HG03139 (cell line): Measurements from ENCODE around the gene ZZZ3.
"Not testable (repeated sequence)": the region's sequence is repeated elsewhere in the genome, so short reads cannot be mapped to it uniquely, and the experiment has no call there.

Experiments
- ATAC-seq: cut with Tn5 transposase; IDR thresholded peaks from one replicate; pipeline ENCODE4 v1.9.1; 2021; ENCODE audit not compliant: unreplicated experiment

ZZZ3 gene

GRCh38 chr1:77682460-77683159 is at the start of gene ZZZ3:
TSS of gene ZZZ3 (minus strand) at chr1:77682658. CDS start at chr1:77633354, 49,304 bp downstream.
- peak; percentile 72 for ATAC-seq

GRCh38 chr1:77732090-77732489 is 49.6 kb upstream of the ZZZ3 start:
- no peak for ATAC-seq

GRCh38 chr1:77725706-77726105 is 43.2 kb upstream of the ZZZ3 start:
- ATAC-seq, result no peak

DNA sequence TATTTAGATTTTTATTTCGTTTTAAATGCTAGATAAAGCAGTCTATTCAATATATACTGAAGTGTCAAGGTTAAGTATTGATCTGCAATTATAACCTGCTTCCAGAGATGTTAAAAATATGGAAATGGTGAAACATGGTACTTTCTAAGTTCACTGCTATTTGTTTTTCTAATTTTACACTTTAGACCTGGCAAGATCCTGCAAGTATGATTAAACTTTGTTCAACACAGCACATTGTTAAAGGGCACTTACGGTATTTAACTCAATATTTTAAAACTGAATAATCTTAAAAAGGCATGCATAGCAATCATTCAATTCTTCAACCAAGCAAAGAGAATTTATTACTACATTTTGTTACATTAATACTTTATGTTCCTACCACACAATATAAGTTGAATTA is 35.7 kb upstream of the ZZZ3 start:
- ATAC-seq, result no peak

- no peak for ATAC-seq
These were observed 33.6 kb upstream of the ZZZ3 start for GRCh38 chr1:77716065-77716464.

DNA sequence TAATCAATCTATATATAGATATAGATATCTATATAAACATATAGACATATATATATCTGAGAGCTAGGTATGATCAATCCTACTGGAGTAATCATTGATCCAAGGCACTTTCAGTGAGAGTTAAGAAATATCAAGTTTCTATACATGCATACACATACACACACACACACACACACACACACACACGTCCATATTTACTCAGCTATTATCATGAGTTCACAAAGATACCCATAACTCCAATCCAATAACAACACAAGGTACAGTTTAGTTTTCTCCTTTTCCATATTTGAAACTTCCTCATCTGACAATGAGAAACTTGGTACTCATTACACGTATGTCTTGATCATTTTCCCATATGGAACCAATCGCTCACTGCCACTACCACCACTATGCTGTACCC is 27.3 kb upstream of the ZZZ3 start:
- ATAC-seq, result no peak

GRCh38 chr1:77706321-77706720 is 23.9 kb upstream of the ZZZ3 start:
- ATAC-seq, result no peak

GRCh38 chr1:77704736-77705135 is 22.3 kb upstream of the ZZZ3 start:
- ATAC-seq, result no peak

GRCh38 chr1:77699673-77700072 is 17.2 kb upstream of the ZZZ3 start:
- ATAC-seq, result not testable (repeated sequence)

GRCh38 chr1:77697441-77697840 is 15.0 kb upstream of the ZZZ3 start:
- ATAC-seq, result no peak

DNA sequence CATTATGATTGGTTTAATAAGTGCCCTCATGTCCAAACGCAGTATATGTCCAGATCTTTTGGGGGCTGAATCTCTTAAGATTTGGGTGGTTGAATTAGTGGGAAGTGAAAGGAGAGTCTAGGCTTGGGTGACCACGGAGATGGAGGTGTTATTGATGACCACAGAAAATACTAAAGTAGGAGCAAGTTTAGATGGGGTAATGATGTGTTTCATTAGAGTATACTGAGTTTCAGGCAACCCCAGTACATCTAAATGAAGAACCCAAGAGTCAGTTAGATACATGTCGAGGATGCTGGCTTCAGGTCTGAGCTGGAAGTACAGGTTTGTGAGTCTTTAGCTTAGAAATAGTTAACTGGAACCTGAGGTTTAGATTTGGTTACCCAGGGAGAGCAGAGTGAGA is 6.5 kb upstream of the ZZZ3 start:
- no peak for ATAC-seq

- ATAC-seq, result no peak
These were observed 5.1 kb upstream of the ZZZ3 start for GRCh38 chr1:77687519-77687906.

DNA sequence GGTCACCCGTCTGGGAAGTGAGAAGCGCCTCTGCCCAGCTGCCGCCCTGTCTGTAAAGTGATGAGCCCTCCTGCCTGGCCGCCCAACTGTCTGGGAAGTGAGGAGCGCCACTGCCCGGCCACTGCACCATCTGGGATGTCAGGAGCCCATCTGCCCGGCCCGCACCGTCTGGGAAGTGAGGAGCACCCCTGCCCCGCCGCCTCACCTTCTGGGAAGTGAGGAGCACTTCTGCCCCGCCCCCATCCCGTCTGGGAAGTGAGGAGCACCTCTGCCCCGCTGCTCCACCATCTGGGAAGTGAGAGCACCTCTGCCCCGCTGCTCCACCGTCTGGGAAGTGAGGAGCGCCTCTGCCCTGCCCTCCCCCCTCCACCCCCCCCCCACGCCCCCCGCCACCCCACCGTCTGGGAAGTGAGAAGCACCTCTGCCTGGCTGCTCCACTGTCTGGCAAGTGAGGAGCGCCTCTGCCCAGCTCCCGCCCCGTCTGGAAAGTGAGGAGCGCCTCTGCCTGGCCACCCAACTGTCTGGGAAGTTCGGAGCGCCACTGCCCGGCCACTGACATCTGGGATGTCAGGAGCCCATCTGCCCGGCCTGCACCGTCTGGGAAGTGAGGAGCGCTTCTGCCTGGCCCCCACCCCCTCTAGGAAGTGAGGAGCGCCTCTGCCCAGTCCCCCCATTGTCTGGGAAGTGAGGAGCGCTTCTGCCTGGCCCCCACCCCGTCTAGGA is 4.5 kb upstream of the ZZZ3 start:
- ATAC-seq, result no peak

- peak; percentile 75 for ATAC-seq
These were observed 996 bp upstream of the ZZZ3 start for GRCh38 chr1:77683160-77684148.

DNA sequence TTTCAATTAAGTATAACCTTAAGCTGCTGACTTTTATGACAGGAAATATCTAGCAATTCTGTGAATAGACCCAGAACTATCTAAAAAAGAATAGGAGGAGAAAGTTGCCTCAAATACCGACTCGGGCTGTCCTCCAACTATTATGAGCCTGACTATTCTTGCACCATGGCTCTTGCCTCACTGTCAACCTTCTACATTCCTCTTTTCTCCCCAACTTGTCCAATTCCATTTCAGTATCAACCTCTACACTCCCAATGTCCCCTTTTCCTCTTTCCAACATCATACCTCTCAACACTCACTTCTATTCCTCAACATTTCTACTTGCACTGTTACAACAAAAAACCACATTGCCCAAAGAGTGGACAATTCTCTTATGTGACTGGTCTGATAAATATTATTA is 2.3 kb downstream of the ZZZ3 start:
- ATAC-seq, result no peak

DNA sequence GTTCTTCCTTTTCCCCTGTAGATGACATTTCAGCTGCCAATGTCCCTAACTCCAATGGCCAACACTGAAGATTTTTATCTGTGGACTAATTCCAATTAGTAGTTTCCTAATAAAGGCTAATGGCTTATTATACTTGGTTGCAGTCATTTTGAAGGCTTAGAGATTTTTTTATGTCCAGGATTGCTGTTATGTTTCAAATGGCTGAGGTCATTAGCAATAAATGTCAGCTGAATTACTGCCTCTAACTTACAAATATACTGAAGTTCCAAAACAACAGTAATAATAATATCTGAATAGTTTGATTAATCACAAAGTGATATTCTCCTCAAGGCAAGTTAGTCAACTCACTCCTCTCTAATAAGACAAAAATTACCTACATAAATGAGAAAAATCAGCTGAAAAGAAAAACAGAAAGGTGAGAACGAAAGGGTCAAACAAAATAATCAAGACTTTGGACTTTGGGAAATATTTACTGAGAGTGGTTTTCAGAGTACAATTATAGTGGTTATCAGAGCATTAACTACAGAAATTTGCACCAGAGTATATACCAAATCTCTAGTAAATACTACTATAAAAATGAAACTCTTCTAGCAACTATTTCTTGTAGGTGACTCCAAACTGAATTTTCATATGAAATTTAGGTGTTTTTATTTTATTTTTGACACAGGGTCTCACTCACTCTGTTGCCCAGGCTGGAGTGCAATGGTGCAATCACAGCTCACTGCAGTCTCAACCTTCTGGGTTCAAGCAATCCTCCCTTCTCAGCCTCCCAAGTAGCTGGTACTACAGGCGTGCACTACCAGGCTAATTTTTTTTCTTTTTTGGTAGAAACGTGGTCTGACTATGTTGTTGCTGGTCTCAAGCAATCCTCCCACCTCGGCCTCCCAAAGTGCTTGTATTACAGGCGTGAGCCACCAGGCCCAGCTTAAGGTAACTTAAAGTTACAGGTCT is 3.5 kb downstream of the ZZZ3 start:
- ATAC-seq, result no peak

DNA sequence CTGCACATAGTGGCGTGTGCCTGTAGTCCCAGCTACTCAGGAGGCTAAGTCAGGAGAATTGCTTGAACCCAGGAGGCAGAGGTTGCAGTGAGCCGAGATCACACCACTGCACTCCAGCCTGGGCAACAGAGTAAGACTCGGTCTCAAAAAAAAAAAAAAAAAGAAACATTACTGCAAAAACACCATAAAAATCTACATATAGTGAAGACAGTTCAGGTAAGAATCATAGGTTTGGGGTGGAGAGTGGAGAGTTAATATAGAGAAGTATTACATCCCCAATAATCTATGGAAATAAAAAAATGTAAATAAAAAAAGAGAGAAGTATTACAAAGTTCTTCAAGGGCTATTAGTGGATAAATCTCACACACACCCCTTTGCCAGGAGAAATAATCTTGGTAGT is 7.7 kb downstream of the ZZZ3 start:
- not testable (repeated sequence) for ATAC-seq

DNA sequence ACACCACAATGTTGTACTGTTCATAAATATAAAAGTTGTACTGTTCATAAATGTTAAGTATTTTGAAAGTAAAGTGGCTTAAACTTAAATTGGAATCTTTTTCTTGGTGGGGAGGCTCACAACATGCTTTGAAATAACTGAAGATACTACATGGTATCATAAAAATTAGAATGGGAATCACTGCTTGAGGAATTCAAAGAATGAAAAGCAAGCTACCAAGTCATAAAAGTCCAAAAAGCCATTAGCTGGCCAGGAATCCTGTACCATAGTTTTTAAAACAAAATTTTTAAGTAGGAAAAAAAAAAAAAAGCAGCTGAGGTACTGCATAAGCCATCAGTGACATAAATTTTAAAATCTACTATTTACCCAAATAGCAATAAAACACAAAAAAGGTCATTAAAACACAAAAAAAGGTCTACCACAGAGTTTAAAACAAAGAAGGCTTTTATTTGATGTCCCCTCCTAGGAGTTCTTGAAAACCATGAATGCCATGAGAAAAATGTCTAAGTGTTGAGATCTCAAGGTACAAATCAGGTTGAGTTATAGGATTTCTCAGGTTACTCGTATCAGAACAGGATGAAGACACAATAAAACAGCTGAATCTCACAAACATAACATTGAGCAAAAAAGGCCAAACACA is 8.6 kb downstream of the ZZZ3 start:
- ATAC-seq, result no peak

DNA sequence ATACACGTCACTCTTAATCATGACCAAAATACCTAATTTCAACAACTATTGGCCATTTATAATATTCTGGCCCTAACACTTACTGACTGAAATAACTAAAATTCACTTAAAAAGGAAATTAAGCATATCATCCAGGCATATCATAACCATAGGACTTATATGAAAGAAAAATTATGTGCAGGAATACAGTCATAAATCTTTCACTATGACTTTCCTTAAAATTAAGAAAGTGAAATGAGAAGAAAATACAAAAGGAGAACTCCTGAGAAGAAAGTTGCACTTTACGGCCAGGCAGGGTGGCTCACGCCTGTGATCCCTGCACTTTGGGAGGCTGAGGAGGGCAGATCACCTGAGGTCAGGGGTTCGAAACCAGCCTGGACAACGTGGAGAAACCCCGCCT is 9.4 kb downstream of the ZZZ3 start:
- ATAC-seq, result no peak

DNA sequence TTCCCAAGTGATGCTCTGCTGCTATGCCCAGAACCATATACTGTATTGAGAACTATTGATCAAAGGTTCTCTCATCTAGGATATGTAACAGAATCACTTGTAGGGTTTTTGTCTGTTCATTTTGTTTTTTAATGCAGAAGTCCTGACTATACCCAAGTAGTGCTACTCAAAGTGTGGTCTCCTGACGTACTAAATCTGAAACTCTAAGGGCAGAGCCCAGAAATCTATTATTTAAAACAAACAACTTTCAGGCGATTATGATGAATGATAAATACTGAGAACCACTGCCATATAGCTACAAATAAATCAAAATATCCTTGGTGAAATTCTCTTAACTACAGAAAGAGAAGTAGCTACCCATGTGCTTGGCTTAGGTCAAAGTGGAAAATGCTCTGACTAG is 10.1 kb downstream of the ZZZ3 start:
- ATAC-seq, result no peak
